ENCODE results near the gene NCBP3. TPM values are rescaled to one million over a fixed set of nuclear protein-coding genes. Genes with fewer than 3 reads are reported as not detected.

NCBP3 gene
- total RNA-seq, 1 experiment from 2014 or later = 58.5 TPM

DNA sequence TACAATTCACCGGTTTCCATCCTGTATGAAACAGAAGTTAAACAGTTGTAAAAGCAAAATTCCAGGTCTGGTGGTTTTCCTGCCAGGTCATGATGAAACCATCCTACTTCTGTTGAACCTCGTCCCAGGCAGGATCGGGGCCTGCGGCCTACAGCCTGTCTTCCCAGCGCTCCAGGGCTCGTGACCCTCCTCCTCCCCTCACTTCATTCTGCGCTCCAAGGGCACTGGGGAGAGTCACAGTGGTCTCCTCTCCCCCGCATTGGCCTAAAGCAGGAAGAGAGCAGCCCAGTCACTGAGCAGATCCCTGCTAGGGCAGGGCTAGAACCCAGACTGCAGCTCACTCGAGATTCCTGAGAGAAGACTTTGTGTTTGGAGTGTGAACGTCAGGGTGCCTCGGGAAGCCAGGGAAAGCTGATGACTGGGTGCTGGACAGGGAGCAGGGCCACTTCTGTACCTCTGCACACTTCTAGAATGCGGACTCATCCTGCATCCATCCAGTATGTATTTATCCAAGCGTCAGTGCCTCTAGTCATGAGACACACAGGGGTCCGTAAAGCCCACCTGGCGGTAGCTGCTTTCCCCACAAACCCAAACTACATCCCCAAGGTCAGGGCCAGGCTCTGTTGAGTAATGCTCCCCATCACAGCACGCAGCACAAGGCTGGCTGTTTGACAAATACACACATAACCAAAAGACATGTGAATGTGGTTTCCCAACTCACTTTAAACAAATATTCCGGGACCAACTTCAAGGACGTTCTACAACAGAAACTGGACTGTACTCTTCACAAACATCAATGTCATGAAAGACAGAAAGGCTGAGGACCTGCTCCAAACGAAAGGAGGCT is 43.4 kb downstream of the NCBP3 start:
- Histone ChIP-seq H3K79me2 (ENCODE audit: low read depth) (no peaks in the 10 kb centered on the region), H3K27me3 (ENCODE audit: insufficient read depth, low read depth) (no peaks in the 10 kb centered on the region), H3K4me3 (no peak overlapping the region), H3K36me3 (ENCODE audit: low read depth) (no peaks in the 10 kb centered on the region), H3K9me2 (ENCODE audit: insufficient read depth) (no peaks in the 10 kb centered on the region), H3K4me2 (no peak overlapping the region), H2AFZ (no peak overlapping the region), H4K20me1 (ENCODE audit: insufficient read depth) (no peaks in the 10 kb centered on the region), H3F3A (ENCODE audit: insufficient read depth, low read depth) (no peaks in the 10 kb centered on the region; the same call in 1 of the 2 replicates), H3K9me3 (ENCODE audit: insufficient read depth, low read depth) (no peaks in the 10 kb centered on the region), H3K27ac (no peak overlapping the region), H3K4me1 (replicated peaks; ENCODE audit: insufficient read depth) (0 out of 2 replicates have a peak, but pooled peaks cover 4% of the 10 kb centered on the region)
- CTCF ChIA-PET = no interaction called here
- intact Hi-C loops (cut with micrococcal nuclease; ENCODE audit: unreplicated experiment) = no loop called here
- no peak for DNase-seq
- no TSS peak for BruUV-seq (replicated peaks)
- no peak for TF ChIP-seq EZH2 (IDR thresholded peaks at IDR 0.05; ENCODE audit: low read depth)
- TF ChIP-seq, protein P1, sequence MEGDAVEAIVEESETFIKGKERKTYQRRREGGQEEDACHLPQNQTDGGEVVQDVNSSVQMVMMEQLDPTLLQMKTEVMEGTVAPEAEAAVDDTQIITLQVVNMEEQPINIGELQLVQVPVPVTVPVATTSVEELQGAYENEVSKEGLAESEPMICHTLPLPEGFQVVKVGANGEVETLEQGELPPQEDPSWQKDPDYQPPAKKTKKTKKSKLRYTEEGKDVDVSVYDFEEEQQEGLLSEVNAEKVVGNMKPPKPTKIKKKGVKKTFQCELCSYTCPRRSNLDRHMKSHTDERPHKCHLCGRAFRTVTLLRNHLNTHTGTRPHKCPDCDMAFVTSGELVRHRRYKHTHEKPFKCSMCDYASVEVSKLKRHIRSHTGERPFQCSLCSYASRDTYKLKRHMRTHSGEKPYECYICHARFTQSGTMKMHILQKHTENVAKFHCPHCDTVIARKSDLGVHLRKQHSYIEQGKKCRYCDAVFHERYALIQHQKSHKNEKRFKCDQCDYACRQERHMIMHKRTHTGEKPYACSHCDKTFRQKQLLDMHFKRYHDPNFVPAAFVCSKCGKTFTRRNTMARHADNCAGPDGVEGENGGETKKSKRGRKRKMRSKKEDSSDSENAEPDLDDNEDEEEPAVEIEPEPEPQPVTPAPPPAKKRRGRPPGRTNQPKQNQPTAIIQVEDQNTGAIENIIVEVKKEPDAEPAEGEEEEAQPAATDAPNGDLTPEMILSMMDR (conservative IDR thresholded peaks at IDR 0.05) = no peak
- POLR2A ChIA-PET (ENCODE audit: unreplicated experiment) = no interaction called here

DNA sequence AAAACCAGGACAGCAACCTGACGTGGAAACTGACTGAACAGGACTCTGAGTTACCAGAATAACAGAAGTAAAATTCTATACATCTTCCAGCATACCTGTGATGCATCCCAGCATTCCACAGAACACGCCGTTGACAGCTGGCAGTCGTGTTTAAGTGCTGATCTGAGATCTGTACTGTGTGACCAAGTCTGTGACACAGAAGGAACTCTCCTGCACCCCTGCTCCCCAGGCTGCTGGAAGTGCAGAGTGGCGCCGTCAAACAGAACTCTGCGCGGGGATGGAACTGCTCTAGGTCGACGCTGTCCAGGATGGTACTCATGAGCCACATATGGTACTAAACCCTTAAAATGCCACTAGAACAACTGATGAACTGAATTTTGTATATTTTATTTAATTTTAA is 44.3 kb downstream of the NCBP3 start:
- Histone ChIP-seq H3K27me3 (ENCODE audit: insufficient read depth, low read depth) (no peaks in the 10 kb centered on the region), H3K9me2 (ENCODE audit: insufficient read depth) (no peaks in the 10 kb centered on the region), H3K9me3 (ENCODE audit: insufficient read depth, low read depth) (no peaks in the 10 kb centered on the region), H3K4me1 (replicated peaks; ENCODE audit: insufficient read depth) (0 out of 2 replicates have a peak, but pooled peaks cover 4% of the 10 kb centered on the region), H3K4me3 (no peak overlapping the region), H3K79me2 (ENCODE audit: low read depth) (no peaks in the 10 kb centered on the region), H3F3A (ENCODE audit: insufficient read depth, low read depth) (no peaks in the 10 kb centered on the region; the same call in 1 of the 2 replicates), H2AFZ (no peak overlapping the region), H4K20me1 (ENCODE audit: insufficient read depth) (no peaks in the 10 kb centered on the region), H3K27ac (no peak overlapping the region), H3K36me3 (ENCODE audit: low read depth) (no peaks in the 10 kb centered on the region), H3K4me2 (no peak overlapping the region)
- POLR2A ChIA-PET (ENCODE audit: unreplicated experiment) = no interaction called here
- no TSS peak for BruUV-seq (replicated peaks)
- DNase-seq = no peak
- TF ChIP-seq, protein P1 (conservative IDR thresholded peaks at IDR 0.05) = no peak
- TF ChIP-seq EZH2 (IDR thresholded peaks at IDR 0.05; ENCODE audit: low read depth) = no peak
- intact Hi-C loops (cut with micrococcal nuclease; ENCODE audit: unreplicated experiment) = no loop called here
- CTCF ChIA-PET = no interaction called here

DNA sequence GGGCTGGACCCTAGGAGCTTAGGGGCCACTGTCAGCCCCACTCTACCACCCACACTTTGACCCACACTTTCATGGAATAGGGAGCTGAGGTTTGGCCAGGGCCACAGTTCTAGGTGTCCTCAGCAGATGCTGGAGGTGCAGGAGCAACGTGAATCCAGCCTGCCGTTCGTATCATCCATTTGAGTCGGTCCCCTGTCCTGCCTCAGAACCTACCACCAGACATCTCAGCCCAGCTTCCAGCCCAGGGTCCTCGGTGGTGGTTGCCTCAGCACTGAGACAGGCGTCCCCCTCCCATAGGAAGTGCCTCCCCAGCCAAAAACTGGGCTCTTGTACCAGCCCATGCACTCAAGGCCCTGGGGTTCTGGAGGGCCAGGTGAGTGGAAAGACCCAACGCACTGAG is 44.7 kb downstream of the NCBP3 start:
- TF ChIP-seq EZH2 (IDR thresholded peaks at IDR 0.05; ENCODE audit: low read depth) = no peak
- TF ChIP-seq, protein P1 (conservative IDR thresholded peaks at IDR 0.05) = no peak
- CTCF ChIA-PET = interaction anchor here (0.6 kb wide), 1 partner anchor 1126 kb away, joined by 3 read pairs; no protein-coding TSS in a partner anchor
- H3K27ac ChIP-seq = no peak overlapping the region
- no peak for DNase-seq
- intact Hi-C loops (cut with micrococcal nuclease; ENCODE audit: unreplicated experiment) = no loop called here
- H3K27me3 ChIP-seq (ENCODE audit: insufficient read depth, low read depth) = no peaks in the 10 kb centered on the region
- H3K9me3 ChIP-seq (ENCODE audit: insufficient read depth, low read depth) = no peaks in the 10 kb centered on the region
- H4K20me1 ChIP-seq (ENCODE audit: insufficient read depth) = no peaks in the 10 kb centered on the region
- no TSS peak for BruUV-seq (replicated peaks)
- no peak overlapping the region for H3K4me3 ChIP-seq
- H3K9me2 ChIP-seq (ENCODE audit: insufficient read depth) = no peaks in the 10 kb centered on the region
- H3K36me3 ChIP-seq (ENCODE audit: low read depth) = no peaks in the 10 kb centered on the region
- no peak overlapping the region for H2AFZ ChIP-seq
- no peak overlapping the region for H3K4me2 ChIP-seq
- 0 out of 2 replicates have a peak, but pooled peaks cover 4% of the 10 kb centered on the region for H3K4me1 ChIP-seq (replicated peaks; ENCODE audit: insufficient read depth)
- POLR2A ChIA-PET (ENCODE audit: unreplicated experiment) = no interaction called here
- H3F3A ChIP-seq (ENCODE audit: insufficient read depth, low read depth) = no peaks in the 10 kb centered on the region; the same call in 1 of the 2 replicates
- no peaks in the 10 kb centered on the region for H3K79me2 ChIP-seq (ENCODE audit: low read depth)
